Neural progenitor cell (in vitro differentiated cells): ENCODE measurements around the gene CDK8.

ENCODE experiments used
- CTCF ChIP-seq: fragments of 200-600 bp; sonication (generic); IDR thresholded peaks from 2 replicates; pipeline ENCODE4 v1.5.1; 2017; ENCODE audit warnings: antibody characterized with exemption, mild to moderate bottlenecking
- EZH2 ChIP-seq: fragments of 200-600 bp; sonication (generic); IDR thresholded peaks from 2 replicates; pipeline ENCODE4 v1.6.1; 2017; ENCODE audit warnings: antibody characterized with exemption, mild to moderate bottlenecking, moderate library complexity

- TF ChIP-seq CTCF (no peak), EZH2 (no peak)
Measured at GRCh38 chr13:26446751-26447150, 192.8 kb downstream of the CDK8 start.
